GM23338 (cell line): ENCODE data around the gene APPL2. TPM values are rescaled to one million over a fixed set of nuclear protein-coding genes. Genes with fewer than 3 reads are reported as not detected.

Source experiments
- ATAC-seq: fragments of 200-7000 bp; cut with Tn5 transposase; 3 replicates; pipeline ENCODE4 v1.9.1; 2020
- DNase-seq: peaks from one replicate; pipeline ENCODE4 v3.0.0-alpha.2; 2015; ENCODE audit warnings: low spot score
- H2AFZ ChIP-seq: fragments of 200-600 bp; sonication (generic); 2 replicates; pipeline ENCODE4 v1.8.0; 2016; ENCODE audit warnings: antibody characterized with exemption, mild to moderate bottlenecking, moderate library complexity
- H3F3A ChIP-seq: fragments of 200-600 bp; sonication (generic); replicated peaks from 2 replicates; pipeline ENCODE4 v1.8.0; 2017; ENCODE audit warnings: antibody characterized with exemption, mixed run types, low read depth
- H3K27ac ChIP-seq: fragments of 200-600 bp; sonication (generic); 2 replicates; pipeline ENCODE4 v1.6.1; 2016; ENCODE audit warnings: low read depth
- H3K27me3 ChIP-seq: fragments of 200-600 bp; sonication (generic); 2 replicates; pipeline ENCODE4 v1.8.0; 2016; ENCODE audit warnings: mild to moderate bottlenecking, mixed run types, moderate library complexity; ENCODE audit not compliant: insufficient read depth
- H3K36me3 ChIP-seq: fragments of 200-600 bp; sonication (generic); 2 replicates; pipeline ENCODE4 v1.8.0; 2016; ENCODE audit warnings: mild to moderate bottlenecking; ENCODE audit not compliant: insufficient read depth
- H3K4me1 ChIP-seq: fragments of 200-600 bp; sonication (generic); 2 replicates; pipeline ENCODE4 v1.8.0; 2016; ENCODE audit warnings: mild to moderate bottlenecking, moderate library complexity; ENCODE audit not compliant: insufficient read depth
- H3K4me2 ChIP-seq: fragments of 200-600 bp; sonication (generic); 2 replicates; pipeline ENCODE4 v1.7.1; 2017; ENCODE audit warnings: mixed run types
- H3K4me3 ChIP-seq: fragments of 200-600 bp; sonication (generic); 2 replicates; pipeline ENCODE4 v1.6.1; 2016; ENCODE audit warnings: mixed run types
- H3K79me2 ChIP-seq: fragments of 200-600 bp; sonication (generic); replicated peaks from 2 replicates; pipeline ENCODE4 v1.8.0; 2017; ENCODE audit warnings: mild to moderate bottlenecking; ENCODE audit not compliant: insufficient read depth
- H3K9me2 ChIP-seq: fragments of 200-600 bp; sonication (generic); 2 replicates; pipeline ENCODE4 v1.8.0; 2017; ENCODE audit not compliant: insufficient read depth
- H4K20me1 ChIP-seq: fragments of 200-600 bp; sonication (generic); replicated peaks from 2 replicates; pipeline ENCODE4 v1.8.0; 2017; ENCODE audit warnings: mild to moderate bottlenecking; ENCODE audit not compliant: insufficient read depth
- H3K27ac Mint-ChIP-seq: 2 replicates; pipeline ENCODE4 v1.8.0; 2020; ENCODE audit warnings: inconsistent platforms, mild to moderate bottlenecking, moderate library complexity, mixed read lengths
- H3K27me3 Mint-ChIP-seq: 3 replicates; pipeline ENCODE4 v1.8.0; 2022; ENCODE audit warnings: low read depth, mild to moderate bottlenecking, moderate library complexity, mixed read lengths, inconsistent platforms; ENCODE audit not compliant: insufficient read depth, poor library complexity
- H3K36me3 Mint-ChIP-seq: 3 replicates; pipeline ENCODE4 v1.8.0; 2021; ENCODE audit warnings: low read depth, mild to moderate bottlenecking, inconsistent platforms, moderate library complexity, mixed read lengths
- H3K4me1 Mint-ChIP-seq: 3 replicates; pipeline ENCODE4 v1.8.0; 2020; ENCODE audit warnings: mild to moderate bottlenecking, inconsistent platforms, mixed read lengths
- H3K4me3 Mint-ChIP-seq: 3 replicates; pipeline ENCODE4 v1.8.0; 2021; ENCODE audit warnings: moderate library complexity, mild to moderate bottlenecking, inconsistent platforms, mixed read lengths
- H3K9me3 Mint-ChIP-seq: 3 replicates; pipeline ENCODE4 v1.8.0; 2020; ENCODE audit warnings: moderate library complexity, mild to moderate bottlenecking, inconsistent platforms, mixed read lengths
- CREB1 ChIP-seq: fragments of 250-450 bp; sonication (Bioruptor Pico); IDR thresholded peaks from 2 replicates; pipeline ENCODE4 v1.5.0; 2020; ENCODE audit warnings: low read depth, mild to moderate bottlenecking, moderate library complexity
- JUNB ChIP-seq: IDR thresholded peaks from one replicate; pipeline ENCODE4 v1.6.1; 2016; ENCODE audit warnings: antibody characterized with exemption; ENCODE audit not compliant: unreplicated experiment
- NANOG ChIP-seq: IDR thresholded peaks from 2 replicates; pipeline ENCODE4 v1.6.1; 2016; ENCODE audit warnings: antibody characterized with exemption, borderline replicate concordance
- POLR2AphosphoS5 ChIP-seq: IDR thresholded peaks from 2 replicates; pipeline ENCODE4 v1.6.1; 2016; ENCODE audit warnings: antibody characterized with exemption, low read depth
- REST ChIP-seq: IDR thresholded peaks from one replicate; pipeline ENCODE4 v1.6.1; 2018; ENCODE audit warnings: antibody characterized with exemption; ENCODE audit not compliant: unreplicated experiment
- STAT1 ChIP-seq: IDR thresholded peaks from one replicate; pipeline ENCODE4 v1.6.1; 2016; ENCODE audit warnings: antibody characterized with exemption; ENCODE audit not compliant: unreplicated experiment
- polyA plus RNA-seq: library from polyadenylated mRNA; unstranded; fragments of >200 nt; fragmentation: Nextera tagmentation; extraction: Ambion mirVana; gene quantifications from 2 replicates; pipeline ENCODE4 v1.2.1, GENCODE V29; 2016
- total RNA-seq: library from RNA; depleted of rRNA; stranded (reverse); fragments of >200 nt; shearing (Covaris generic); gene quantifications from 2 replicates; pipeline ENCODE4 v1.2.3, GENCODE V29; 2014
- TF ChIP-seq, protein P1 (sequence below), 2 experiments: fragments of 200-600 bp in 1 of 2; sonication (generic) in 1 of 2; conservative IDR thresholded peaks; 2 replicates each; pipeline versions ENCODE4 v1.5.1 to v1.6.1; 2016 to 2017; ENCODE audit warnings: antibody characterized with exemption in 2 of 2, low read depth in 2 of 2, mild to moderate bottlenecking in 2 of 2, moderate library complexity in 1 of 2

Gene APPL2
- total and polyA plus RNA-seq, 2 experiments from 2014 or later: 9.3 to 17.4 TPM

GRCh38 chr12:105190530-105190929, 45.4 kb downstream of the APPL2 start:
- no peak overlapping the region for H3K4me3 Mint-ChIP-seq
- ATAC-seq: no peak

GRCh38 chr12:105189293-105189692, 46.7 kb downstream of the APPL2 start:
- Histone ChIP-seq H3K4me3 (no peak overlapping the region), H3K4me2 (no peak overlapping the region), H3F3A (no peaks in the 10 kb centered on the region), H2AFZ (no peak overlapping the region), H3K79me2 (no peaks in the 10 kb centered on the region), H3K36me3 (peaks cover 15% of the 10 kb centered on the region), H3K27ac (no peak overlapping the region), H3K27me3 (no peaks in the 10 kb centered on the region), H3K4me1 (no peaks in the 10 kb centered on the region), H4K20me1 (peaks cover 2% of the 10 kb centered on the region; the same call in 1 of the 2 replicates), H3K9me2 (no peaks in the 10 kb centered on the region)
- Mint-ChIP-seq H3K9me3 (peaks cover 4% of the 10 kb centered on the region; the same call in 2 of the 3 replicates), H3K27ac (no peak overlapping the region), H3K4me3 (no peak overlapping the region), H3K27me3 (peaks cover 2% of the 10 kb centered on the region), H3K36me3 (peaks cover 45% of the 10 kb centered on the region), H3K4me1 (no peaks in the 10 kb centered on the region)
- no peak for ATAC-seq
- DNase-seq: no peak
- TF ChIP-seq, protein P1, sequence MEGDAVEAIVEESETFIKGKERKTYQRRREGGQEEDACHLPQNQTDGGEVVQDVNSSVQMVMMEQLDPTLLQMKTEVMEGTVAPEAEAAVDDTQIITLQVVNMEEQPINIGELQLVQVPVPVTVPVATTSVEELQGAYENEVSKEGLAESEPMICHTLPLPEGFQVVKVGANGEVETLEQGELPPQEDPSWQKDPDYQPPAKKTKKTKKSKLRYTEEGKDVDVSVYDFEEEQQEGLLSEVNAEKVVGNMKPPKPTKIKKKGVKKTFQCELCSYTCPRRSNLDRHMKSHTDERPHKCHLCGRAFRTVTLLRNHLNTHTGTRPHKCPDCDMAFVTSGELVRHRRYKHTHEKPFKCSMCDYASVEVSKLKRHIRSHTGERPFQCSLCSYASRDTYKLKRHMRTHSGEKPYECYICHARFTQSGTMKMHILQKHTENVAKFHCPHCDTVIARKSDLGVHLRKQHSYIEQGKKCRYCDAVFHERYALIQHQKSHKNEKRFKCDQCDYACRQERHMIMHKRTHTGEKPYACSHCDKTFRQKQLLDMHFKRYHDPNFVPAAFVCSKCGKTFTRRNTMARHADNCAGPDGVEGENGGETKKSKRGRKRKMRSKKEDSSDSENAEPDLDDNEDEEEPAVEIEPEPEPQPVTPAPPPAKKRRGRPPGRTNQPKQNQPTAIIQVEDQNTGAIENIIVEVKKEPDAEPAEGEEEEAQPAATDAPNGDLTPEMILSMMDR (conservative IDR thresholded peaks at IDR 0.05; ENCODE audit: low read depth in 2 of 2): no peak
- TF ChIP-seq CREB1: no peak
- no peak for TF ChIP-seq JUNB
- TF ChIP-seq REST: no peak
- TF ChIP-seq STAT1: no peak
- TF ChIP-seq POLR2AphosphoS5: no peak

More at GRCh38 chr12:105190530-105190929, 45.4 kb downstream of the APPL2 start:
- H3K4me2 ChIP-seq: no peak overlapping the region
- no peak overlapping the region; the same call in 1 of the 2 replicates for H3K27ac Mint-ChIP-seq
- no peaks in the 10 kb centered on the region; the same call in 2 of the 3 replicates for H3K9me3 Mint-ChIP-seq
- H3K36me3 ChIP-seq: peaks cover 23% of the 10 kb centered on the region
- H2AFZ ChIP-seq: no peak overlapping the region
- H3K4me3 ChIP-seq: no peak overlapping the region
- TF ChIP-seq NANOG: no peak
- TF ChIP-seq STAT1: no peak
- TF ChIP-seq, protein P1 (conservative IDR thresholded peaks at IDR 0.05; ENCODE audit: low read depth in 2 of 2): no peak
- H3K36me3 Mint-ChIP-seq: peaks cover 37% of the 10 kb centered on the region
- no peaks in the 10 kb centered on the region for H3K79me2 ChIP-seq
- no peaks in the 10 kb centered on the region; the same call in 1 of the 2 replicates for H4K20me1 ChIP-seq
- no peak overlapping the region for H3K27ac ChIP-seq
- H3K4me1 Mint-ChIP-seq: no peaks in the 10 kb centered on the region
- no peaks in the 10 kb centered on the region for H3K9me2 ChIP-seq
- no peaks in the 10 kb centered on the region for H3F3A ChIP-seq
- peaks cover 2% of the 10 kb centered on the region for H3K27me3 Mint-ChIP-seq
- no peaks in the 10 kb centered on the region for H3K27me3 ChIP-seq
- no peaks in the 10 kb centered on the region for H3K4me1 ChIP-seq
- DNase-seq: no peak
